GM21526 (cell line): Measurements from ENCODE around the gene SLC47A2.

ENCODE experiments used
- ATAC-seq: cut with Tn5 transposase; IDR thresholded peaks from one replicate; pipeline ENCODE4 v1.9.1; 2021; ENCODE audit warnings: moderate library complexity; ENCODE audit not compliant: unreplicated experiment, low FRiP score

The SLC47A2 gene

GRCh38 chr17:19747829-19748806 is 31.7 kb upstream of the SLC47A2 start, which contains the start of gene ALDH3A1:
Gene ALDH3A1, minus strand, starts transcription at chr17:19748298. Its CDS starts 3,169 bp downstream, at chr17:19745129.
- ATAC-seq, result no peak

GRCh38 chr17:19747159-19747719 is 30.9 kb upstream of the SLC47A2 start:
- no peak for ATAC-seq

- no peak for ATAC-seq
Observed at GRCh38 chr17:19746517-19746916, 30.1 kb upstream of the SLC47A2 start.

GRCh38 chr17:19744922-19745757 is 28.8 kb upstream of the SLC47A2 start:
- no peak for ATAC-seq

GRCh38 chr17:19744492-19744891 is 28.1 kb upstream of the SLC47A2 start:
- ATAC-seq, result no peak

- ATAC-seq, result no peak
Observed at GRCh38 chr17:19743101-19744100, 27.0 kb upstream of the SLC47A2 start.

GRCh38 chr17:19742495-19742894 is 26.1 kb upstream of the SLC47A2 start:
- ATAC-seq, result no peak

- ATAC-seq, result no peak
Observed at GRCh38 chr17:19741832-19742457, 25.6 kb upstream of the SLC47A2 start.

GRCh38 chr17:19740933-19741332 is 24.5 kb upstream of the SLC47A2 start:
- ATAC-seq, result no peak

GRCh38 chr17:19739241-19740201 is 23.1 kb upstream of the SLC47A2 start:
- ATAC-seq, result no peak

GRCh38 chr17:19738757-19739156 is 22.4 kb upstream of the SLC47A2 start:
- no peak for ATAC-seq

GRCh38 chr17:19738073-19738449 is 21.7 kb upstream of the SLC47A2 start:
- ATAC-seq, result no peak

GRCh38 chr17:19737305-19738072 is 21.1 kb upstream of the SLC47A2 start:
- no peak for ATAC-seq

- ATAC-seq, result no peak
Observed at GRCh38 chr17:19736071-19736470, 19.7 kb upstream of the SLC47A2 start.

- no peak for ATAC-seq
Observed at GRCh38 chr17:19733953-19734526, 17.7 kb upstream of the SLC47A2 start.

GRCh38 chr17:19731626-19732025 is 15.2 kb upstream of the SLC47A2 start:
- ATAC-seq, result no peak

GRCh38 chr17:19730843-19731242 is 14.5 kb upstream of the SLC47A2 start:
- no peak for ATAC-seq
